Measurements from ENCODE around the gene SLC5A12.

The SLC5A12 gene

GRCh38 chr11:26717771-26718170 lies 4.1 kb downstream of the SLC5A12 start:
- no peak for DNase-seq

- no peak for DNase-seq
Measured at GRCh38 chr11:26715133-26715532, 6.7 kb downstream of the SLC5A12 start.

DNA sequence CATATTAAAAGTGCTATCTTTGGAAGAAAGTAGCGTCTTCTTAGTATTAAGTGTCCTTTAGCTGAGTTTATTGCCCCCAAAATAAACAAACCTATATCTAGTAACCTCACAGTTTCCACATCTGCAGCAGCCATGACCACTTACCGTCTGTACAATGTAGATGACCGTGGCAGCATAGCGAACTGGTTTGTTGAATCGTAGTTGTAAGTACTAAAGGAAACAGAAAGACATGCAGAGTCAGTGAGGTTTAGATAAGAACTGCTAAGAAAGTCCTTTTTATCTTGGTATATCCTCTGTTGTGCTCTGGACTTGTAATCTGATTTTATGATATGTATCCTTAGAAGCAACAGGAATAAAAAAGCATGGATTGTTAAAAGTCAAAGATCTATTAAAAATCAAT lies 9.4 kb downstream of the SLC5A12 start:
- no peak for DNase-seq

- DNase-seq, result no peak
Measured at GRCh38 chr11:26710489-26710888, 11.4 kb downstream of the SLC5A12 start.

GRCh38 chr11:26708736-26709456 lies 13.0 kb downstream of the SLC5A12 start:
- no peak for DNase-seq

- DNase-seq, result no peak
Measured at GRCh38 chr11:26706181-26706580, 15.7 kb downstream of the SLC5A12 start.

- no peak for DNase-seq
Measured at GRCh38 chr11:26704249-26704648, 17.6 kb downstream of the SLC5A12 start.

- no peak for DNase-seq
Measured at GRCh38 chr11:26703411-26704191, 18.3 kb downstream of the SLC5A12 start.

GRCh38 chr11:26702406-26702805 lies 19.5 kb downstream of the SLC5A12 start:
- no peak for DNase-seq

- DNase-seq, result no peak
Measured at GRCh38 chr11:26700574-26701235, 21.2 kb downstream of the SLC5A12 start.

DNA sequence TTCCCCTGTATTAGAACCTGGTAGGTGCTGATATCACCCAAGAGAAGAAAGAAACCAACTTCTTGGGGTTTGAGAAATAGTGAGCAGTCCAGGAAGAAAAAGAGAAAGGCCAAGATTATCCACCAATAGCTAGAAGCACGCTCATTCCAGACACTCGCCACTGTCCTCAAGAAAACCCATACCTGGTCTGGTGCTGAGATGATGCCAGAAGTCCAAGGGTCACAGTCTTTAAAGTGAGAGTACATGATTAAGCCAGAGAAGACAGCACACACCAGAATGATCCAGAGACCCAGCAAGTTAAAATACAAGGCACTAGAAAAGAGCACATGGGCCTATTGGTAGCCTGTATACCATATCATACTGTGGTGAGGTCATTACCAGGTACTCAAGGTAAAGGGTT lies 23.6 kb downstream of the SLC5A12 start:
- DNase-seq, result no peak

DNA sequence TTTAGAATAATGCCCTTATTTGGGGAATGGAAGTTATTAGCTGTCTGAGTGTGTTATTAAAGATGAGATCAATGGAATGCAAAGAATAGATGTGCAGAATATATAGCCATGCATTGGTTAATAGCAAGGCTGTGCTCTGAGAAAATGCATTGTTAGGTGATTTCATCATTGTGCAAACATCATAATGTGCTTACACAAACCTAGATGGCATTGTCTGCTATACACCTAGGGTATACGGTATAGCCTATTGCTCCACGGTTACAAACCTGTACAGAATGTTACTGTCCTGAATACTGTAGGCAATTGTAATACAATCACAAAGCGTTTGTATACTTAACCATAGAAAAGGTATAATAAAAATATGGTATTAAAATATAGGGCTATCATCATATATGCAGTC lies 25.5 kb downstream of the SLC5A12 start:
- no peak for DNase-seq

DNA sequence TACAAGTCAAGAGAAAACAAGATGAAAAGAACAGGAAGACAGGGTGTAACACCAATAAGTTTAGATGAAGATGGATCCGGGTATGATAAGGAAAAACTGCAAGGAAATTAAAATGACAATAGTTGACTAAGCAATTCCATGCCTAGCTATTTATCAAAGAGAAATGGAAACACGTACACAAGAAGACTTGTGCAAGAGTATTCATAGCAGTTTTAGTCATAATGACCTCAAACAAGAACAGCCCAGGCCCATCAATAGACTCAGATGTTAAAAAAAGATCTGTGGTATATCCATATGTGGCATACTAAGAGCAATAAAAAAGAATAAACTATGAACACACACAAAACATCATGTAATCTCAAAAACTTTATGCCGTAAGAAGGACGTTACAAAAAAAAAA lies 33.2 kb downstream of the SLC5A12 start:
- DNase-seq, result no peak

DNA sequence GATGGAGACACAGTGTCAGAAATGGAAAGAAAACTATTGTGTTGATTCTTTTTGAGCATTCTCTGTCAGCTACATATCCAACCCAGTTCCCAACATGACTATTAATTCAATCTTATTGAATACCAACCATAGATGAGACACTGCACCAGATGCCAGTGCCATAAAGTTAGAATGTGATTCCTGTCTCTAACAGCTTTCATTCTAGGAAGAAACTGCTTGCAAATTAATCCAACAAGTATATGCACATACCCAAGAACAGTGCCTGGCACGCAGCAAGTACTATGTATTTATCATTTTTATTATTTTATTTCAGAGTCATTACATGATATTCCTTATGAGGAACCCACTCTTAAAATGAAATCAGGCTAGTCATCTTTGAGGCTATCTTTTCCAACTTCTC lies 34.5 kb downstream of the SLC5A12 start:
- no peak for DNase-seq

- DNase-seq, result no peak
Measured at GRCh38 chr11:26677566-26677965, 44.3 kb downstream of the SLC5A12 start.

- no peak for DNase-seq
Measured at GRCh38 chr11:26676641-26677040, 45.2 kb downstream of the SLC5A12 start.

GRCh38 chr11:26675233-26675928 lies 46.5 kb downstream of the SLC5A12 start:
- DNase-seq, result no peak

DNA sequence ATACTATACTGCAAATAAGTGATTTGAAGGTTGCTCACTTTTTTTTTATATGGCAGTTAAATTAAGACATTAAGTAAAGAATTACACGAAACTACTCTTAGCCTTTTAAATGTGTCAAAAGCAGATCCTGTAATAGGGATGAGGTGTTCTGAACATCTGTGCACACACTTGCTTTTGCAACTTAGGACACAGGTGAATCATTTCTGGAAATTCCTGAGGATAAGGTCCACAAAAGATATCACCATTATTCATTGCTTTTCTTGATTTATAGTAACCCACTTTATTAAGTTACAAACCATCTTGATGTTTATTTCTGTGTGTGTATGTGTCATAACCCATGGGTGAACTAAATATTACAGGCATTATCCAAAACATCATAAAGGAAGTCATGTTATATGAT lies 55.9 kb downstream of the SLC5A12 start:
- no peak for DNase-seq

- DNase-seq, result no peak
Measured at GRCh38 chr11:26665036-26665435, 56.8 kb downstream of the SLC5A12 start.

DNA sequence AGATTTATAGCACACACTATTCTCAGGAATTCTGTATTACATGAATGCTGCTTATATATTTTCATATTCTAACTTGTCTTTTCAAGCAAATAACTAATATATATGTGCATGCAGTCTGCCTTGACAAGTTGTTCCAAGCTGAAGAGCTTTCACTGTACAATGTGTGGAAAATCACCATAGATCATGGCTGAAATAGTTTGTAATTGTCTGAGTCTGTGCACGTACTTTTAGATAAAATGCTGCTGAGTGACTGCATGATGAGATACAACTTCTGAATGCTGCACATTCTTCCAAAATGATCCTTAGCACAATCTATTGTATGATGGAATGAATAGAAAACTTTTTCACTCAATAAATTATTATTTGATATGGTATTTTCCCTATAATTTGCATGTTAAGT lies 58.9 kb downstream of the SLC5A12 start:
- DNase-seq, result no peak

DNA sequence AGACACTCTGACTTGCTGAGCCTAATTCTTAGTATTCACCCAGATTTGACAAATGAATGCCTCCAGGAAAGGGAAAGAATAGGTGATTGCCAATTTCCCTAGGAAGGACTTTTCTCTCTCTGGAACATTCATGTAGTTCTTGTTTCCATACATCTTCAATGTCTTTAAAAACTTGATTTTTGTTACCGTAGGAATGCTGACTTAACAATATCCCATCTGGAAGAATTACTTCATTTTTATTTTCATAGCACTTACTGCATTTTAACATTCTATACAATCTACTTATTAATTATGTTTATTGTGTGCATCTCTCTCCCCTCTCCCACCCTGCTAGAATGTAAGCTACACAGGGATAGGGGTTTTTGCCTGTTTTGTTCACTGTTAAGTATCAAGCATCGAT lies 66.6 kb downstream of the SLC5A12 start:
- no peak for DNase-seq

DNA sequence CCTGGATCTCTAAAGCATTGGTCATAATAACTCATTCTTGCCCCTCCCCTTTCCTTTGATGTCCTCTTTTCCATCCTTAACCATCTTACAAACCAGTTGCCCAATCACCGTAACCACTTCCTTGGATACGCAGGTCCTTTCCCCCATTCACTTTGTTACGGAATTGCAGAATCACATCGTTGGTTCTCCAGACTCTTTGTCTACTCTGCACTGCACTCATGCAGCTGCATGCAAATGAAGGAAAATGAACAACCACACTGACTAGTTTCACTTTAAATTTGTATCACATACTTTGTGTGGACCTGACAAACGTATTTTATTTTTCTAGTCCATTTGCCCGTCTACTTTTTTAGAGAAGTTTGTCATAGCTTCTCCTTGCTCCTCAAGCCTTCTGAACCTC lies 69.9 kb downstream of the SLC5A12 start:
- no peak for DNase-seq

DNA sequence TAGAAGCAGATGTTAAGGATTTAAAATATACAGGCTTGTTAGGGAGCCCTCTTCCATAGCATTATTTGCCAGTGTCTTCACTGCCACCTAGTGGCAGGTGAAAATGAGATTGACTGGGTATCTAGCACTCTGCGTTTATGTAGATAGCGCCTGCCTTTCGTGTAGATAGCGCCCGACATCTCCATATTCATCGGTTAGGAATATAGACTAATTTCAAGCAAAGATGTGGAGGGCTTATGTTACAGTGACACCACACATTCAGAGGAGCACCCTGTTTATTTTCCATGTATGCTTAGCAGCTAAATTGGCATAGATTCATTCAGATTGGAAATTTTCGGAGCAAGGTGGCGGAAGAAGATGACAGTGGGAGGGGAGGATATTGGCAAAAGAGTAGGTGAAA lies 72.0 kb downstream of the SLC5A12 start:
- peak; percentile 53 to 58 (median 57) for DNase-seq
